Measurements from ENCODE around the gene PICALM. TPM values are rescaled to one million over a fixed set of nuclear protein-coding genes. Genes with fewer than 3 reads are reported as not detected.

PICALM gene
- total and polyA plus RNA-seq, 3 donors from 2014 or later = 156 to 237 (median 217) TPM

- Histone ChIP-seq H3K27ac (no peak overlapping the region), H3K27me3 (no peaks in the 10 kb centered on the region), H3K4me1 (peaks cover 42% of the 10 kb centered on the region), H3K36me3 (ENCODE audit: low read depth, missing control alignments) (no peaks in the 10 kb centered on the region), H3K9me3 (no peaks in the 10 kb centered on the region), H3K4me3 (no peak overlapping the region)
- intact Hi-C loops (cut with DNase I; ENCODE audit: low total_unique reads) = no loop called here
- TF ChIP-seq POLR2A (IDR thresholded peaks at IDR 0.05) = no peak
- no peak for TF ChIP-seq CTCF (IDR thresholded peaks at IDR 0.05)
- 93 to 94% methylated on average over 8 of the region's 8 CpGs for WGBS, 2 donors
- no peak for DNase-seq
These were observed 118.4 kb downstream of the PICALM start for GRCh38 chr11:85950317-85951048.

GRCh38 chr11:85949798-85950197, 119.1 kb downstream of the PICALM start:
- 90 to 92% methylated on average over 1 of the region's 1 CpG for WGBS, 2 donors
- H3K27ac ChIP-seq = no peak overlapping the region
- intact Hi-C loops (cut with DNase I; ENCODE audit: low total_unique reads) = loop anchor here (10.0 kb wide), 1 partner anchor 265 kb away; no protein-coding TSS in a partner anchor
- H3K9me3 ChIP-seq = no peaks in the 10 kb centered on the region
- H3K36me3 ChIP-seq (ENCODE audit: low read depth, missing control alignments) = no peaks in the 10 kb centered on the region
- TF ChIP-seq POLR2A (IDR thresholded peaks at IDR 0.05) = no peak
- no peak for TF ChIP-seq CTCF (IDR thresholded peaks at IDR 0.05)
- peaks cover 35% of the 10 kb centered on the region for H3K4me1 ChIP-seq
- no peaks in the 10 kb centered on the region for H3K27me3 ChIP-seq
- H3K4me3 ChIP-seq = no peak overlapping the region
- no peak for DNase-seq

GRCh38 chr11:85948884-85949283, 120.0 kb downstream of the PICALM start:
- 90 to 93% methylated on average over 2 of the region's 2 CpGs for WGBS, 2 donors
- no peaks in the 10 kb centered on the region for H3K27me3 ChIP-seq
- H3K36me3 ChIP-seq (ENCODE audit: low read depth, missing control alignments) = no peaks in the 10 kb centered on the region
- intact Hi-C loops (cut with DNase I; ENCODE audit: low total_unique reads) = loop anchor here (10.0 kb wide), 1 partner anchor 266 kb away; no protein-coding TSS in a partner anchor
- H3K4me1 ChIP-seq = peaks cover 26% of the 10 kb centered on the region
- no peaks in the 10 kb centered on the region for H3K9me3 ChIP-seq
- no peak overlapping the region for H3K4me3 ChIP-seq
- DNase-seq = no peak
- H3K27ac ChIP-seq = no peak overlapping the region
- TF ChIP-seq CTCF (IDR thresholded peaks at IDR 0.05) (no peak), POLR2A (IDR thresholded peaks at IDR 0.05) (no peak)

GRCh38 chr11:85947431-85948272, 121.2 kb downstream of the PICALM start:
- H3K27me3 ChIP-seq = no peaks in the 10 kb centered on the region
- H3K9me3 ChIP-seq = no peaks in the 10 kb centered on the region
- no peak overlapping the region for H3K4me3 ChIP-seq
- peaks cover 26% of the 10 kb centered on the region for H3K4me1 ChIP-seq
- no peaks in the 10 kb centered on the region for H3K36me3 ChIP-seq (ENCODE audit: low read depth, missing control alignments)
- TF ChIP-seq CTCF (IDR thresholded peaks at IDR 0.05) (no peak), POLR2A (IDR thresholded peaks at IDR 0.05) (no peak)
- 24 to 25% methylated on average over 5 of the region's 5 CpGs for WGBS, 2 donors
- peak; percentile 63 for DNase-seq
- intact Hi-C loops (cut with DNase I; ENCODE audit: low total_unique reads) = loop anchor here (10.0 kb wide), 1 partner anchor 267 kb away; no protein-coding TSS in a partner anchor
- peak overlapping the region in 1 of 2 donors; percentile 57 for H3K27ac ChIP-seq

Data from testis (tissue), 3 donors.